Measurements from ENCODE around the gene SPA17. TPM values are rescaled to one million over a fixed set of nuclear protein-coding genes. Genes with fewer than 3 reads are reported as not detected.

SPA17 gene
- total and polyA plus RNA-seq, 2 of the 4 experiments (the other 2 are of a cell fraction): 9.9 to 10.6 TPM

DNA sequence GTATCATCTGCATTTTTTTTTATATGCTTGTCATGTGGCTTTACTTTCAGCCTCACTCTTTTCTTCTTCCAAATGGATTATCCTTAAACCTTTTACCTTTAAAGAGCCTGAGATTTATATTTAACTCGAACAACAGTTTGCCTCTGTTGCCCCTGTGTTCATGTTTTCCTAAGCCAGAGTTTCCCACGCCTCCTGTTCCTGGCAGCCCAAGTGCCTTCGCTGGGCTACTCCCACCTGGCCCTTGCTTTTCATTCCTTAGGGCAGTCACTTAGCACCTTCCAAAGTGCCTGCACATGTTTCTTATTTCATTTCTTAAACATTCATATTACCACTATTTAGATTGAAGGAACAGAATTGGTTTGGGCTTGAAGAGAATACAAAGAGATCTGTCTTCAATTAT, 37.8 kb upstream of the SPA17 start:
- H3K18ac ChIP-seq (ENCODE audit: low read depth, low read length): no peak overlapping the region
- H2BK15ac ChIP-seq (ENCODE audit: low read depth, low read length): no peak overlapping the region
- no peaks in the 10 kb centered on the region for H3K4me1 ChIP-seq (ENCODE audit: control insufficient read depth, insufficient read depth, low read length)
- ChIA-PET CTCF (no interaction called here), POLR2A (ENCODE audit: unreplicated experiment) (no interaction called here)
- H3K4me3 ChIP-seq (ENCODE audit: insufficient read depth, low read depth, low read length): no peak overlapping the region
- ATAC-seq (ENCODE audit: low read depth) (no peak), DNase-seq (no peak)
- in situ Hi-C loops (cut with MboI; ENCODE audit: low sequenced_read_pairs): loop anchor here (25.0 kb wide), 1 partner anchor 951 kb away; the partner anchor contains the start of gene STT3A
- H3K27ac ChIP-seq (ENCODE audit: insufficient read depth, low read length): no peak overlapping the region
- intact Hi-C loops (cut with micrococcal nuclease): no loop called here
- H3K27me3 ChIP-seq (ENCODE audit: control insufficient read depth, insufficient read depth, low read length): no peaks in the 10 kb centered on the region
- H3K4me2 ChIP-seq (ENCODE audit: low read depth, low read length): no peak overlapping the region
- H3K36me3 ChIP-seq (ENCODE audit: control insufficient read depth, insufficient read depth, low read length): peaks cover 31% of the 10 kb centered on the region
- H4K20me1 ChIP-seq (ENCODE audit: insufficient read depth, low read length): no peaks in the 10 kb centered on the region
- H3K14ac ChIP-seq (replicated peaks; ENCODE audit: low read depth, low read length): no peak overlapping the region
- no peak overlapping the region for H2AFZ ChIP-seq (replicated peaks; ENCODE audit: low read length, poor library complexity)
- no peak overlapping the region for H3K4ac ChIP-seq (ENCODE audit: low read depth, low read length)
- H2BK120ac ChIP-seq (ENCODE audit: low read depth, low read length): no peak overlapping the region
- no peak overlapping the region for H2BK20ac ChIP-seq (ENCODE audit: low read depth, low read length)
- BruUV-seq (replicated peaks): TSS peak; percentile 98
- H2BK5ac ChIP-seq (ENCODE audit: low read depth, low read length, poor library complexity, severe bottlenecking): no peak overlapping the region
- no peaks in the 10 kb centered on the region for H3K9me1 ChIP-seq (ENCODE audit: insufficient read depth, low read length)
- no peaks in the 10 kb centered on the region for H3K9me3 ChIP-seq (ENCODE audit: control insufficient read depth, insufficient read depth, low read length)
- no peak overlapping the region for H3K9ac ChIP-seq (ENCODE audit: low read depth, low read length)
- no peak overlapping the region for H4K5ac ChIP-seq (ENCODE audit: low read depth, low read length)
- no peak overlapping the region for H4K8ac ChIP-seq (ENCODE audit: low read depth in 2 of 2, low read length in 2 of 2)
- no CpG with 5 or more reads among the region's 3 CpGs for WGBS, 2 experiments (ENCODE audit: extremely low coverage in 2 of 2, insufficient read length in 1 of 2)
- H4K91ac ChIP-seq (ENCODE audit: insufficient read depth, low read depth, low read length): no peak overlapping the region
- TF ChIP-seq MAZ (IDR thresholded peaks at IDR 0.05; ENCODE audit: borderline replicate concordance, low read depth, low read length) (no peak), MXI1 (IDR thresholded peaks at IDR 0.05; ENCODE audit: borderline replicate concordance, low read depth, low read length) (no peak), FOS (IDR thresholded peaks at IDR 0.05; ENCODE audit: low read depth, low read length) (no peak), RCOR1 (IDR thresholded peaks at IDR 0.05; ENCODE audit: insufficient replicate concordance, low read length) (no peak), CHD1 (IDR thresholded peaks at IDR 0.05; ENCODE audit: low read depth, low read length) (no peak), NFE2L2 (IDR thresholded peaks at IDR 0.05; ENCODE audit: low read depth, low read length) (no peak), RFX5 (IDR thresholded peaks at IDR 0.05; ENCODE audit: low read depth, low read length) (no peak), POLR2A (IDR thresholded peaks at IDR 0.05; ENCODE audit: low read depth, low read length) (no peak), MAFK (IDR thresholded peaks at IDR 0.05; ENCODE audit: low read depth, low read length) (no peak), CEBPB (IDR thresholded peaks at IDR 0.05; ENCODE audit: low read depth, low read length) (no peak), RAD21 (IDR thresholded peaks at IDR 0.05; ENCODE audit: low read length) (no peak)
- TF ChIP-seq, protein P1, sequence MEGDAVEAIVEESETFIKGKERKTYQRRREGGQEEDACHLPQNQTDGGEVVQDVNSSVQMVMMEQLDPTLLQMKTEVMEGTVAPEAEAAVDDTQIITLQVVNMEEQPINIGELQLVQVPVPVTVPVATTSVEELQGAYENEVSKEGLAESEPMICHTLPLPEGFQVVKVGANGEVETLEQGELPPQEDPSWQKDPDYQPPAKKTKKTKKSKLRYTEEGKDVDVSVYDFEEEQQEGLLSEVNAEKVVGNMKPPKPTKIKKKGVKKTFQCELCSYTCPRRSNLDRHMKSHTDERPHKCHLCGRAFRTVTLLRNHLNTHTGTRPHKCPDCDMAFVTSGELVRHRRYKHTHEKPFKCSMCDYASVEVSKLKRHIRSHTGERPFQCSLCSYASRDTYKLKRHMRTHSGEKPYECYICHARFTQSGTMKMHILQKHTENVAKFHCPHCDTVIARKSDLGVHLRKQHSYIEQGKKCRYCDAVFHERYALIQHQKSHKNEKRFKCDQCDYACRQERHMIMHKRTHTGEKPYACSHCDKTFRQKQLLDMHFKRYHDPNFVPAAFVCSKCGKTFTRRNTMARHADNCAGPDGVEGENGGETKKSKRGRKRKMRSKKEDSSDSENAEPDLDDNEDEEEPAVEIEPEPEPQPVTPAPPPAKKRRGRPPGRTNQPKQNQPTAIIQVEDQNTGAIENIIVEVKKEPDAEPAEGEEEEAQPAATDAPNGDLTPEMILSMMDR (conservative IDR thresholded peaks at IDR 0.05; ENCODE audit: low read depth, low read length): no peak
- TF ChIP-seq, protein P2, sequence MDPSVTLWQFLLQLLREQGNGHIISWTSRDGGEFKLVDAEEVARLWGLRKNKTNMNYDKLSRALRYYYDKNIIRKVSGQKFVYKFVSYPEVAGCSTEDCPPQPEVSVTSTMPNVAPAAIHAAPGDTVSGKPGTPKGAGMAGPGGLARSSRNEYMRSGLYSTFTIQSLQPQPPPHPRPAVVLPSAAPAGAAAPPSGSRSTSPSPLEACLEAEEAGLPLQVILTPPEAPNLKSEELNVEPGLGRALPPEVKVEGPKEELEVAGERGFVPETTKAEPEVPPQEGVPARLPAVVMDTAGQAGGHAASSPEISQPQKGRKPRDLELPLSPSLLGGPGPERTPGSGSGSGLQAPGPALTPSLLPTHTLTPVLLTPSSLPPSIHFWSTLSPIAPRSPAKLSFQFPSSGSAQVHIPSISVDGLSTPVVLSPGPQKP (IDR thresholded peaks at IDR 0.05; ENCODE audit: borderline replicate concordance, low read depth, low read length): no peak
- TF ChIP-seq, protein P3, sequence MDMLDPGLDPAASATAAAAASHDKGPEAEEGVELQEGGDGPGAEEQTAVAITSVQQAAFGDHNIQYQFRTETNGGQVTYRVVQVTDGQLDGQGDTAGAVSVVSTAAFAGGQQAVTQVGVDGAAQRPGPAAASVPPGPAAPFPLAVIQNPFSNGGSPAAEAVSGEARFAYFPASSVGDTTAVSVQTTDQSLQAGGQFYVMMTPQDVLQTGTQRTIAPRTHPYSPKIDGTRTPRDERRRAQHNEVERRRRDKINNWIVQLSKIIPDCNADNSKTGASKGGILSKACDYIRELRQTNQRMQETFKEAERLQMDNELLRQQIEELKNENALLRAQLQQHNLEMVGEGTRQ (IDR thresholded peaks at IDR 0.05; ENCODE audit: low read depth, low read length): no peak
- H3K56ac ChIP-seq (ENCODE audit: extremely low read depth, insufficient read depth, low read length): no peak overlapping the region
- no peak overlapping the region for H2AK9ac ChIP-seq (replicated peaks; ENCODE audit: low read depth, low read length, poor library complexity)
- H3K79me1 ChIP-seq (ENCODE audit: low read depth in 1 of 2, low read length in 2 of 2): peaks cover 0 to 3% of the 10 kb centered on the region in 2 experiments; a peak in 1 of 4 replicates
- H2AK5ac ChIP-seq (ENCODE audit: low read depth, low read length): no peak overlapping the region
- dilution Hi-C loops (cut with HindIII; ENCODE audit: low sequenced_read_pairs, unreplicated experiment): no loop called here
- H3K23ac ChIP-seq (ENCODE audit: low read depth, low read length): no peak overlapping the region
